Stimulated activated CD4-positive, alpha-beta T cell treated with anti-CD3 and anti-CD28 coated beads, TNF-alpha, amount 100 ng/mL, for 4 hours (primary cell): ENCODE measurements around the gene BCKDK.

Experiments
- DNase-seq, 3 experiments: peaks; one replicate each; pipeline ENCODE4 v3.0.0-alpha.2; 2020; ENCODE audit warnings: low read depth in 3 of 3

Gene BCKDK

GRCh38 chr16:31108035-31108793 lies at the start of gene BCKDK:
Gene BCKDK, plus strand, starts transcription at chr16:31108386. Its CDS starts 838 bp downstream, at chr16:31109224.
- DNase-seq, result peak; percentile 41 to 66 (median 56)

- DNase-seq, result no peak
Observed at GRCh38 chr16:31061126-31061812, 46.9 kb upstream of the BCKDK start.

GRCh38 chr16:31061813-31062440 lies 46.3 kb upstream of the BCKDK start:
- no peak for DNase-seq

GRCh38 chr16:31063495-31063842 lies 44.7 kb upstream of the BCKDK start:
- DNase-seq, result no peak

- no peak for DNase-seq
Observed at GRCh38 chr16:31063843-31064611, 44.2 kb upstream of the BCKDK start.

- no peak for DNase-seq
Observed at GRCh38 chr16:31064882-31065461, 43.2 kb upstream of the BCKDK start.

GRCh38 chr16:31067342-31067741 lies 40.8 kb upstream of the BCKDK start:
- no peak for DNase-seq

GRCh38 chr16:31071861-31072260 lies 36.3 kb upstream of the BCKDK start:
- DNase-seq, result no peak

GRCh38 chr16:31072540-31073141 lies 35.5 kb upstream of the BCKDK start:
- no peak for DNase-seq

GRCh38 chr16:31073142-31073969 lies 34.8 kb upstream of the BCKDK start:
- peak; percentile 68 to 81 (median 72) for DNase-seq

- DNase-seq, result peak; percentile 82 to 97 (median 96)
Observed at GRCh38 chr16:31073970-31074813, 34.0 kb upstream of the BCKDK start, which contains the start of the genes ZNF646 and ZNF668. Gene ZNF646, plus strand, starts transcription at chr16:31074422. Its CDS starts 1,903 bp downstream, at chr16:31076325. Gene ZNF668, minus strand, starts transcription at chr16:31074240. Its CDS starts 9,781 bp downstream, at chr16:31064459.

- no peak for DNase-seq
Observed at GRCh38 chr16:31074814-31075183, 33.4 kb upstream of the BCKDK start.

- no peak for DNase-seq
Observed at GRCh38 chr16:31076319-31076718, 31.9 kb upstream of the BCKDK start.

GRCh38 chr16:31077024-31077423 lies 31.2 kb upstream of the BCKDK start:
- DNase-seq, result no peak

- DNase-seq, result no peak
Observed at GRCh38 chr16:31077592-31078396, 30.4 kb upstream of the BCKDK start.

- DNase-seq, result no peak
Observed at GRCh38 chr16:31078597-31079341, 29.4 kb upstream of the BCKDK start.

- no peak for DNase-seq
Observed at GRCh38 chr16:31079342-31079944, 28.7 kb upstream of the BCKDK start.
